ENCODE data around the gene CACNA1S. TPM values are rescaled to one million over a fixed set of nuclear protein-coding genes. Genes with fewer than 3 reads are reported as not detected.
A peak's percentile ranks its signal among the peaks of the same experiment; 100 is the strongest.

The CACNA1S gene
- polyA plus RNA-seq, 1 donor: 66.3 TPM

GRCh38 chr1:201061049-201061448 is 51.2 kb downstream of the CACNA1S start:
- no peak for DNase-seq

- DNase-seq: no peak
These were observed 51.6 kb downstream of the CACNA1S start for GRCh38 chr1:201060586-201060985.

- DNase-seq: no peak
These were observed 52.2 kb downstream of the CACNA1S start for GRCh38 chr1:201059871-201060555.

GRCh38 chr1:201059401-201059800 is 52.8 kb downstream of the CACNA1S start:
- DNase-seq: no peak

GRCh38 chr1:201054091-201054543 is 58.1 kb downstream of the CACNA1S start:
- DNase-seq: no peak

- no peak for DNase-seq
These were observed 58.9 kb downstream of the CACNA1S start for GRCh38 chr1:201053155-201053860.

- no peak for DNase-seq
These were observed 60.8 kb downstream of the CACNA1S start for GRCh38 chr1:201051399-201051798.

- DNase-seq: no peak
These were observed 61.5 kb downstream of the CACNA1S start for GRCh38 chr1:201050515-201051277.

- no peak for DNase-seq
These were observed 62.9 kb downstream of the CACNA1S start for GRCh38 chr1:201049248-201049831.

- no peak for DNase-seq
These were observed 63.7 kb downstream of the CACNA1S start for GRCh38 chr1:201048521-201048920.

- no peak for DNase-seq
These were observed 68.1 kb downstream of the CACNA1S start for GRCh38 chr1:201044119-201044518.

GRCh38 chr1:201042779-201043461 is 69.3 kb downstream of the CACNA1S start:
- peak; percentile 56 for DNase-seq

GRCh38 chr1:201041011-201041410 is 71.2 kb downstream of the CACNA1S start:
- DNase-seq: no peak

GRCh38 chr1:201039876-201040275 is 72.3 kb downstream of the CACNA1S start:
- no peak for DNase-seq

GRCh38 chr1:201039418-201039817 is 72.8 kb downstream of the CACNA1S start:
- no peak for DNase-seq

GRCh38 chr1:201038186-201038876 is 73.9 kb downstream of the CACNA1S start:
- DNase-seq: no peak

- no peak for DNase-seq
These were observed 75.9 kb downstream of the CACNA1S start for GRCh38 chr1:201036188-201036842.

- no peak for DNase-seq
These were observed 77.6 kb downstream of the CACNA1S start for GRCh38 chr1:201034671-201035070.

GRCh38 chr1:201032408-201032807 is 79.8 kb downstream of the CACNA1S start:
- DNase-seq: no peak

GRCh38 chr1:201028461-201028889 is 83.8 kb downstream of the CACNA1S start:
- DNase-seq: no peak

- no peak for DNase-seq
These were observed 85.4 kb downstream of the CACNA1S start for GRCh38 chr1:201026836-201027235.
